HL-60 (cell line): ENCODE measurements around the gene LRRC31.

Source experiments
- DNase-seq, 2 experiments: peaks; one replicate each; pipeline ENCODE4 v3.0.0-alpha.2; 2010 to 2020; ENCODE audit warnings: low read depth in 1 of 2, low spot score in 1 of 2
- H3K27ac ChIP-seq: fragments of 250-450 bp; sonication (Bioruptor Pico); replicated peaks from 2 replicates; pipeline ENCODE4 v1.5.1; 2020; ENCODE audit warnings: mild to moderate bottlenecking, moderate library complexity
- H3K27me3 ChIP-seq: fragments of 250-450 bp; sonication (Bioruptor Pico); 2 replicates; pipeline ENCODE4 v1.5.1; 2021; ENCODE audit warnings: mild to moderate bottlenecking, moderate library complexity; ENCODE audit not compliant: insufficient read depth, poor library complexity, severe bottlenecking
- H3K4me3 ChIP-seq: replicated peaks from 2 replicates; pipeline ENCODE4 v1.5.1; 2011; ENCODE audit warnings: mild to moderate bottlenecking, control low read depth, low read length; ENCODE audit not compliant: insufficient read depth
- CTCF ChIP-seq: IDR thresholded peaks from one replicate; pipeline ENCODE4 v1.5.1; 2011; ENCODE audit warnings: low read length, control low read depth, inconsistent platforms; ENCODE audit not compliant: insufficient read depth
- GABPA ChIP-seq: IDR thresholded peaks from 2 replicates; pipeline ENCODE4 v1.6.1; 2012; ENCODE audit warnings: low read depth
- POLR2AphosphoS5 ChIP-seq: IDR thresholded peaks from 2 replicates; pipeline ENCODE4 v1.6.1; 2012; ENCODE audit warnings: low read depth
- REST ChIP-seq: IDR thresholded peaks from 2 replicates; pipeline ENCODE4 v1.6.1; 2012; ENCODE audit warnings: low read depth; ENCODE audit not compliant: insufficient replicate concordance
- SPI1 ChIP-seq: IDR thresholded peaks from 2 replicates; pipeline ENCODE4 v1.6.1; 2012; ENCODE audit warnings: low read depth, mild to moderate bottlenecking, borderline replicate concordance
- long read RNA-seq: library from polyadenylated mRNA; unstranded; transcript quantifications from one replicate; pipeline ENCODE4 v2.0.0, GENCODE V29; 2020

Gene LRRC31
- long read RNA-seq = 0 reads

GRCh38 chr3:169869484-169870220, at the start of gene LRRC31:
Gene LRRC31 (minus strand): TSS chr3:169869935. CDS start chr3:169869807, 128 bp downstream.
- Histone ChIP-seq H3K27ac (peak within 1 kb of the TSS; percentile 41; the same call in 1 of the 2 replicates), H3K27me3 (no peaks in the 10 kb centered on the region), H3K4me3 (no peak within 1 kb of the TSS)
- TF ChIP-seq CTCF (no peak), POLR2AphosphoS5 (no peak), REST (no peak), SPI1 (no peak), GABPA (no peak)
- DNase-seq = no peak

- H3K27me3 ChIP-seq = no peaks in the 10 kb centered on the region
- no peak for TF ChIP-seq CTCF
- TF ChIP-seq GABPA = no peak
- TF ChIP-seq REST = no peak
- TF ChIP-seq POLR2AphosphoS5 = no peak
- TF ChIP-seq SPI1 = no peak
- DNase-seq = no peak
- no peak overlapping the region for H3K4me3 ChIP-seq
- H3K27ac ChIP-seq = no peak overlapping the region
Observed at GRCh38 chr3:169914321-169914720, 44.6 kb upstream of the LRRC31 start.

GRCh38 chr3:169913323-169913722, 43.6 kb upstream of the LRRC31 start:
- no peak overlapping the region for H3K27ac ChIP-seq
- no peak overlapping the region for H3K4me3 ChIP-seq
- DNase-seq = no peak
- no peak for TF ChIP-seq CTCF
- no peak for TF ChIP-seq REST
- TF ChIP-seq GABPA = no peak
- TF ChIP-seq POLR2AphosphoS5 = no peak
- no peak for TF ChIP-seq SPI1
- H3K27me3 ChIP-seq = no peaks in the 10 kb centered on the region
